SK-N-SH (cell line): ENCODE measurements around the gene KIRREL1.

ENCODE experiments used
- CTCF ChIP-seq: fragments of 200-600 bp; sonication (generic); IDR thresholded peaks from 2 replicates; pipeline ENCODE4 v1.6.1; 2017; ENCODE audit warnings: antibody characterized with exemption, mild to moderate bottlenecking, moderate library complexity
- FOSL2 ChIP-seq: IDR thresholded peaks from 2 replicates; pipeline ENCODE4 v1.4.0; 2012; ENCODE audit warnings: low read depth, mild to moderate bottlenecking, moderate library complexity, borderline replicate concordance
- SIN3A ChIP-seq: IDR thresholded peaks from 2 replicates; pipeline ENCODE4 v1.6.1; 2012; ENCODE audit warnings: low read depth, mild to moderate bottlenecking, low read length, moderate library complexity, borderline replicate concordance

- TF ChIP-seq SIN3A (no peak), CTCF (no peak), FOSL2 (no peak)
These were observed 8.0 kb upstream of the KIRREL1 start for GRCh38 chr1:157985473-157985872.
